IMR-90 (cell line): ENCODE results near the gene CDC45. TPM values are rescaled to one million over a fixed set of nuclear protein-coding genes. Genes with fewer than 3 reads are reported as not detected.

Source experiments
- ATAC-seq: fragments of 200-7000 bp; cut with Tn5 transposase; 2 replicates; pipeline ENCODE4 v1.9.1; 2020; ENCODE audit warnings: low read depth, mild to moderate bottlenecking, moderate library complexity
- BruUV-seq: library from RNA; stranded (reverse); fragments of 400-500 nt; replicated peaks from 2 replicates; lab custom pipeline; 2021; lab: Mats Ljungman, UMichigan
- CTCF ChIA-PET: fragments of 300-600 bp; formaldehyde crosslinking; extraction: SDS; loops from one replicate; lab custom pipeline; 2021; ENCODE audit warnings: antibody characterized with exemption; lab: Yijun Ruan, JAX
- POLR2A ChIA-PET: fragments of 300-600 bp; sonication (Branson Sonifier 250); formaldehyde crosslinking; loops from one replicate; lab custom pipeline; 2022; ENCODE audit warnings: antibody characterized with exemption; ENCODE audit not compliant: unreplicated experiment; lab: Charles Lee
- DNase-seq: peaks from one replicate; pipeline ENCODE4 v3.0.0; 2013
- H2AFZ ChIP-seq: replicated peaks from 2 replicates; pipeline ENCODE3; 2013; ENCODE audit warnings: low read length, mild to moderate bottlenecking; ENCODE audit not compliant: poor library complexity
- H2AK5ac ChIP-seq: 2 replicates; pipeline ENCODE4 v1.6.1; 2013; ENCODE audit warnings: low read depth, low read length, inconsistent platforms
- H2AK9ac ChIP-seq: replicated peaks from 2 replicates; pipeline ENCODE3; 2013; ENCODE audit warnings: mild to moderate bottlenecking, low read depth, low read length, moderate library complexity; ENCODE audit not compliant: poor library complexity
- H2BK120ac ChIP-seq: 2 replicates; pipeline ENCODE4 v1.6.1; 2013; ENCODE audit warnings: low read depth, low read length, inconsistent platforms
- H2BK15ac ChIP-seq: 3 replicates; pipeline ENCODE4 v1.6.1; 2013; ENCODE audit warnings: low read depth, low read length, inconsistent platforms
- H2BK20ac ChIP-seq: 2 replicates; pipeline ENCODE4 v1.6.1; 2013; ENCODE audit warnings: low read depth, mild to moderate bottlenecking, inconsistent platforms, low read length, moderate library complexity
- H2BK5ac ChIP-seq: 2 replicates; pipeline ENCODE4 v1.6.1; 2013; ENCODE audit warnings: mild to moderate bottlenecking, low read depth, low read length, inconsistent platforms; ENCODE audit not compliant: poor library complexity, severe bottlenecking
- H3K14ac ChIP-seq: replicated peaks from 2 replicates; pipeline ENCODE4 v1.6.1; 2013; ENCODE audit warnings: low read depth, low read length, inconsistent platforms
- H3K18ac ChIP-seq: 2 replicates; pipeline ENCODE4 v1.6.1; 2013; ENCODE audit warnings: low read depth, low read length, control low read depth
- H3K23ac ChIP-seq: 2 replicates; pipeline ENCODE4 v1.6.1; 2013; ENCODE audit warnings: low read depth, low read length, inconsistent platforms
- H3K27ac ChIP-seq: 2 replicates; pipeline ENCODE4 v1.5.1; 2013; ENCODE audit warnings: mild to moderate bottlenecking, control low read depth, low read length; ENCODE audit not compliant: insufficient read depth
- H3K27me3 ChIP-seq: 2 replicates; pipeline ENCODE4 v1.6.1; 2013; ENCODE audit warnings: low read length; ENCODE audit not compliant: control insufficient read depth, insufficient read depth
- H3K36me3 ChIP-seq: 2 replicates; pipeline ENCODE4 v1.6.1; 2013; ENCODE audit warnings: low read length, mixed read lengths; ENCODE audit not compliant: control insufficient read depth, insufficient read depth
- H3K4ac ChIP-seq: 2 replicates; pipeline ENCODE4 v1.6.1; 2013; ENCODE audit warnings: low read depth, low read length, inconsistent platforms
- H3K4me1 ChIP-seq: 2 replicates; pipeline ENCODE4 v1.6.1; 2013; ENCODE audit warnings: low read length, mixed read lengths; ENCODE audit not compliant: control insufficient read depth, insufficient read depth
- H3K4me2 ChIP-seq: 2 replicates; pipeline ENCODE4 v1.6.1; 2013; ENCODE audit warnings: low read depth, mild to moderate bottlenecking, control low read depth, low read length, moderate library complexity
- H3K4me3 ChIP-seq: 2 replicates; pipeline ENCODE4 v1.5.1; 2013; ENCODE audit warnings: low read depth, mild to moderate bottlenecking, control low read depth, low read length, moderate library complexity; ENCODE audit not compliant: insufficient read depth
- H3K56ac ChIP-seq: 2 replicates; pipeline ENCODE4 v1.6.1; 2013; ENCODE audit warnings: low read length, inconsistent platforms; ENCODE audit not compliant: insufficient read depth; ENCODE audit errors: extremely low read depth
- H3K79me1 ChIP-seq, 2 experiments: 2 replicates each; pipeline ENCODE4 v1.6.1; 2013; ENCODE audit warnings: low read length in 2 of 2, inconsistent platforms in 1 of 2, low read depth in 1 of 2
- H3K9ac ChIP-seq: 2 replicates; pipeline ENCODE4 v1.6.1; 2013; ENCODE audit warnings: low read depth, low read length, control low read depth
- H3K9me1 ChIP-seq: 2 replicates; pipeline ENCODE4 v1.6.1; 2013; ENCODE audit warnings: low read length, inconsistent platforms; ENCODE audit not compliant: insufficient read depth
- H3K9me3 ChIP-seq: 2 replicates; pipeline ENCODE4 v1.6.1; 2013; ENCODE audit warnings: low read length; ENCODE audit not compliant: control insufficient read depth, insufficient read depth
- H4K20me1 ChIP-seq: 2 replicates; pipeline ENCODE4 v1.6.1; 2013; ENCODE audit warnings: low read length, inconsistent platforms; ENCODE audit not compliant: insufficient read depth
- H4K5ac ChIP-seq: 2 replicates; pipeline ENCODE4 v1.6.1; 2013; ENCODE audit warnings: mild to moderate bottlenecking, low read depth, low read length, control low read depth
- H4K8ac ChIP-seq, 2 experiments: 2 replicates each; pipeline ENCODE4 v1.6.1; 2013; ENCODE audit warnings: low read depth in 2 of 2, low read length in 2 of 2, control low read depth in 1 of 2, inconsistent platforms in 1 of 2
- H4K91ac ChIP-seq: 2 replicates; pipeline ENCODE4 v1.6.1; 2013; ENCODE audit warnings: low read depth, low read length, inconsistent platforms; ENCODE audit not compliant: insufficient read depth
- CEBPB ChIP-seq: IDR thresholded peaks from 2 replicates; pipeline ENCODE4 v1.6.1; 2012; ENCODE audit warnings: low read depth, low read length, improper control_type of control experiment
- NFE2L2 ChIP-seq: fragments of 150-350 bp; IDR thresholded peaks from 2 replicates; pipeline ENCODE4 v1.6.1; 2016; ENCODE audit warnings: low read depth, mild to moderate bottlenecking, low read length
- RCOR1 ChIP-seq: IDR thresholded peaks from 2 replicates; pipeline ENCODE4 v1.6.1; 2012; ENCODE audit warnings: mild to moderate bottlenecking, low read length, improper control_type of control experiment; ENCODE audit not compliant: insufficient replicate concordance
- WGBS, 2 experiments: methylation state at CpG; one replicate each; pipeline versions ENCODE4 v1.1.5 to v1.1.7; 2013; ENCODE audit warnings: missing lambda C conversion rate in 2 of 2; ENCODE audit not compliant: insufficient read length in 1 of 2; ENCODE audit errors: extremely low coverage in 2 of 2; 5-methylcytosine and 5-hydroxymethylcytosine counted together
- dilution Hi-C: fragments of 300-500 bp; cut with HindIII; formaldehyde crosslinking; loops from one replicate; pipeline ENCODE4 v1.14.3; 2018; ENCODE audit warnings: low sequenced_read_pairs; ENCODE audit not compliant: unreplicated experiment
- in situ Hi-C: fragments of 300-500 bp; cut with MboI; formaldehyde crosslinking; loops from 3 replicates; pipeline ENCODE4 v1.14.3; 2019; ENCODE audit warnings: low sequenced_read_pairs, inconsistent platforms, mixed read lengths
- intact Hi-C: fragments of 100-400 bp; cut with micrococcal nuclease; formaldehyde crosslinking; loops from 2 replicates; pipeline ENCODE4 v1.10.0; 2022
- polyA plus RNA-seq, 3 experiments: library from polyadenylated mRNA; depleted of rRNA; stranded (reverse); fragments of >200 nt; gene quantifications; 2 replicates each; pipeline ENCODE4 v1.2.3, GENCODE V29; 2012; ENCODE audit warnings: low replicate concordance in 1 of 3
- total RNA-seq: library from RNA; depleted of rRNA; stranded (reverse); fragments of >200 nt; gene quantifications from 2 replicates; pipeline ENCODE4 v1.2.3, GENCODE V29; 2012

Gene CDC45
- total and polyA plus RNA-seq, 2 of the 4 experiments (the other 2 are of a cell fraction) = 22.7 to 44.6 TPM

DNA sequence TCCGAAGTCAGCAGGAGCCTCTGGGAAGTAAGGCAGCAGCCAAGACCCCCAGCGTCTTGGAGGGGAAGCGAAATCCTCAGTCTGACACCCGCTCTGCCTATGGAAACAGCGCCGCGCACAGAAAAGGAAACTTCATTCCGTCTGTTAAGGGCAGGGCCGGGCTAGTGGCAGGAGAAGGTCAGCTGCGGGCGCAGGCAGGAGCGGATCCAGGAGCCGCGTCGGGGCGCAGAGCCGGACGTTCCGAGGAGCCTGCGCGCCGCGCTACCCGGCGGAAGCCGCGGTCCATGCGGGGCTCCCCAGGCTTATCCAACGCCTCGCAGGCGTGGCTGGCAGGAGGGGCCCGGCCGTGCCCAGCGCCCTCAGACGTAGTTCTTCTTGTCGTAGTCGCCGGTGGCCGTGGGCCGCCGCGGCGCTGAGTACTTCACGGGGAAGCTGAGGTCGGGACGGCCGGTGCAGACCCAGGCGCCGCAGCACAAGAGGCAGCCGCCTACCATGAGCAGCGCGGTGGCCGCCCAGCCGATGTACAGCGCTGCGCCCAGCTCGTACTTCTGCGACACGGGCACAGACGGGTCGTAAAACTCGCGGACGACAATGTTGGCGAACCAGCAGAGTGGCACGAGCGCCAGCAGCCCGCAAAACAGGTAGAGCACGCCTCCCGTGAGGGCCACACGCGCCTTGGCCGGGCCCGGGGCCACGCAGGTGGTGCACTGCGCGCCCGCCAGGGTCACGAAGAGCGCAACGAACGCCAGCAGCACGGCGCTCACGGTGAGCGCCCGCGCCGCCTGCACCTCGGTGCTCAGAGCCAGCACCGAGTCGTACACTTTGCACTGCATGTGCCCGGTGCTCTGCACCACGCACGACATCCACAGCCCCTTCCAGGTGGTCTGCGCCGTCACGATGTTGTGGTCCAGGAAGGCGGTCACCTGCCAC, 43.8 kb downstream of the CDC45 start:
- in situ Hi-C loops (no loop called here), dilution Hi-C loops (no loop called here), intact Hi-C loops (no loop called here)
- ChIA-PET CTCF (no interaction called here), POLR2A (no interaction called here)
- H3K27me3 ChIP-seq = peaks cover 17% of the 10 kb centered on the region
- H2BK5ac ChIP-seq = no peak overlapping the region
- no peak overlapping the region for H4K8ac ChIP-seq
- no peaks in the 10 kb centered on the region for H3K36me3 ChIP-seq
- H2BK15ac ChIP-seq = no peak overlapping the region
- no peak overlapping the region for H3K9ac ChIP-seq
- H3K4ac ChIP-seq = no peak overlapping the region
- H2BK20ac ChIP-seq = no peak overlapping the region
- peaks cover 4% of the 10 kb centered on the region; the same call in 1 of the 2 replicates for H4K20me1 ChIP-seq
- H3K79me1 ChIP-seq = no peaks in the 10 kb centered on the region
- H2AK9ac ChIP-seq = peak overlapping the region; percentile 19
- no peaks in the 10 kb centered on the region for H3K9me3 ChIP-seq
- DNase-seq (peak; percentile 9), ATAC-seq (peak; percentile 48)
- peak overlapping the region; percentile 40 for H3K4me3 ChIP-seq
- no peak for TF ChIP-seq RCOR1
- TF ChIP-seq CEBPB = no peak
- no peak for TF ChIP-seq NFE2L2
- no peak overlapping the region for H2AK5ac ChIP-seq
- BruUV-seq = no TSS peak
- no peak overlapping the region for H3K18ac ChIP-seq
- H3K27ac ChIP-seq = no peak overlapping the region
- H3K14ac ChIP-seq = no peak overlapping the region
- H4K91ac ChIP-seq = no peak overlapping the region
- H3K23ac ChIP-seq = no peak overlapping the region; the same call in 1 of the 2 replicates
- no peaks in the 10 kb centered on the region for H3K9me1 ChIP-seq
- H3K4me1 ChIP-seq = no peaks in the 10 kb centered on the region; the same call in 1 of the 2 replicates
- no peak overlapping the region for H2BK120ac ChIP-seq
- H3K56ac ChIP-seq = no peak overlapping the region
- peak overlapping the region; percentile 71 for H3K4me2 ChIP-seq
- peak overlapping the region; percentile 69 for H2AFZ ChIP-seq
- 5% methylated on average over 84 of the region's 99 CpGs; no CpG with 5 or more reads in 1 of the 2 experiments for WGBS, 2 experiments
- H4K5ac ChIP-seq = no peak overlapping the region
